NCI-H1436 treated with DMSO at 0.1 percent for 48 hours (cell line): ENCODE data around the gene DSG3.
"Not testable (repeated sequence)": the region's sequence is repeated elsewhere in the genome, so short reads cannot be mapped to it uniquely, and the experiment has no call there.

ENCODE experiments used
- DNase-seq: peaks from one replicate; lab custom pipeline; 2025; lab: John Stamatoyannopoulos, UW

DSG3 gene

DNA sequence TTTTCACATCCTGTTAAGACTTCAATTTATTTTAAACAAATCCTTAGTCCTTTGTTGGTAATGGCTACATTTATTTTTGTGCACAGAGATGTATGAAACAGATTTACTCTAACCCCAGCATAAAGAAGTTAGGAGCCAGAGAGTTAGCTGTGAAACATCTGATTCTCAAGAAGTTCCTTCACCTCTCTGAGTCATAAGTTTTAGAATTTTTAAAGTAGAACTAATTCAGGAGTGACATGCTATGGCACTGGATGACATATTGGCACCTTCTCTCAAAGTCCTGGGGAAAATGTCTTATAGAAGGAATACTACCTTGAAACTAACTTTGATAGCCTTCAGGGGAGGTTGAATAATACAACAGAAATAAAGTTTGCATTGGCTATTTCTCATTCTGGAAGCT lies 44.0 kb downstream of the DSG3 start:
- DNase-seq = no peak

DNA sequence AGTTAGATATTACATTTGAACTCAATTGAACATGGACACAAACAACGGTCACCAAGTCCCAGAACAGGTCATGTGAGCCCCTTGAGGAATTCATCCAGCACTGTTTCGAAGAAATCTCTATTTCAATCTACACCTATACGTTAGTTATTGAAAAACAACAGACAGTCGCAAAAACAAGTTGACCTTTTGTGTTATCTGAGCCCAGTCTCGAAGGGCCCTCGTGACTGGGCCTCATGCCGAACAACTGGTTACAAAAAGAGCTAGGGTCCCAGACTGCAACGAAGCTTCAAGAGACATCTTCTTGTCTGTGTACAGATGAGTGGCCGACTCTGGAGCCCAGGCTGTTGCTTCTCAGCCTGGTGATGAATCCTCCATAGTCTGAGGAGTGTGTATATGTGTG lies 45.1 kb downstream of the DSG3 start:
- DNase-seq = no peak

DNA sequence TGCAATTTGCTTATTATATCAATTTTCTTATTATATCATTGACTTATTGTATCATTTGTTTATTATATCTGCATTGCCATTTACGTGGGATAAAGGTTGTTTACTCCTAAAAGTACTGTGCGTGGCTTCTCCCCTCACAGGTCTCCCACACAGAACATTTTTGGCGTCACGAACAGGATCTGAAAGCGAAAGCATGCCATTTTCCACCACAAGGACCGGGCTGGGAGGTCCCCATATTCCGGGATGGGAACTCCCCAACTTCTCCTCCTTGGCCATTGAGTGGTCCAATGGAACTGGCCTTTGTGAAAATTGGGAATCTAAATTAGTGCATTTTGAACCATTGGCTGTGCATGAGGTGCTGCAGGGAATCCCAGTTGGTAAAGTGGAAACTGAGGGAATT lies 45.6 kb downstream of the DSG3 start:
- DNase-seq = no peak

- no peak for DNase-seq
Measured at GRCh38 chr18:31493941-31494340, 46.4 kb downstream of the DSG3 start.

DNA sequence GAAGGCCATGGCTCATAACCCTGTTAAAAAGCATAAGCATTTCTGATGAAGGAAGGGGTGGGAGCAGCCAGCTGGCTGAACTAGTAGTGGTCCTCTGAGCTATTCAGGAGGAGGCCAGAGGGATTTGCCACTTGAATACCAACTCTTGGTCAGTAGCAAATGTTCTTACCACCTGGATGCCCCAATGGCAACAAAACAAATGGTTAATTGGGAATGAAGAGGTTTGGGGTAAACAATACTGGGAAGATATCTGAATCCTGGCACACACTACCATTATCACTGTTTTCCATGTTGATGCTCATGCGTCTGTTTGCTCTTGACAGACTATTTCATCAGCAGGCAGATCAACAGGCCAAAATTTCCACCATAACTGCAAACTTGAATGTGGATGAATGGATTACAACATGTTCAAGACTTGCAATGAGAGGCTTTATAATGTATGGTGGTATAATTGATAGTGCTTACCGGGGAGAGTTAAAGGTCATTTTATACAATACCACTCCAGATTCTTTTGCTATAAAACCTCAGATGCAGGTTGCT lies 47.2 kb downstream of the DSG3 start:
- not testable (repeated sequence) for DNase-seq

- DNase-seq = no peak
Measured at GRCh38 chr18:31497404-31497835, 49.9 kb downstream of the DSG3 start.

GRCh38 chr18:31497836-31498573 lies 50.5 kb downstream of the DSG3 start, which contains the start of gene DSG2:
Gene DSG2 (plus strand): TSS chr18:31498177. CDS start chr18:31498252, 75 bp downstream.
- no peak for DNase-seq

GRCh38 chr18:31498574-31499524 lies 51.3 kb downstream of the DSG3 start:
- DNase-seq = no peak

- DNase-seq = no peak
Measured at GRCh38 chr18:31500051-31500688, 52.6 kb downstream of the DSG3 start.

DNA sequence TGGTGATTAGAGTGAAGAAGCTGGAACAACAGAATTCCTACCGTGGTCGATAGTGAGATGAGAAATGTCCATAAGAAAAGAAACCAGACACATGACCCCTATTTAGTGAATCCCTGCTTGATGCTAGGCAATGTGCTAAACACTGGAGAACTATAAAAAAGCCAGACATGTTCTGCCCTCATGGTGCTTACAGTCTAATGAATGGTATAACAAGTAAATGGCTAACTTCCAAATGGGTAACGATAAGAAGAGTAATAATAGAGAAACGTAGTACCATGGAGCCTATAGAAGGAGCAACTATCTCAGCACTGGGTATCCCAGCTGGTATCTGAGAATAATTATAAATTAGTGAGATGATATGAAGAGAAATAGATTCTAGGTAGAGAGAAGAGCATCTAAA lies 55.5 kb downstream of the DSG3 start:
- no peak for DNase-seq

GRCh38 chr18:31504455-31505147 lies 57.1 kb downstream of the DSG3 start:
- DNase-seq = no peak

- DNase-seq = no peak
Measured at GRCh38 chr18:31505156-31505555, 57.6 kb downstream of the DSG3 start.

GRCh38 chr18:31506024-31506742 lies 58.6 kb downstream of the DSG3 start:
- DNase-seq = no peak

DNA sequence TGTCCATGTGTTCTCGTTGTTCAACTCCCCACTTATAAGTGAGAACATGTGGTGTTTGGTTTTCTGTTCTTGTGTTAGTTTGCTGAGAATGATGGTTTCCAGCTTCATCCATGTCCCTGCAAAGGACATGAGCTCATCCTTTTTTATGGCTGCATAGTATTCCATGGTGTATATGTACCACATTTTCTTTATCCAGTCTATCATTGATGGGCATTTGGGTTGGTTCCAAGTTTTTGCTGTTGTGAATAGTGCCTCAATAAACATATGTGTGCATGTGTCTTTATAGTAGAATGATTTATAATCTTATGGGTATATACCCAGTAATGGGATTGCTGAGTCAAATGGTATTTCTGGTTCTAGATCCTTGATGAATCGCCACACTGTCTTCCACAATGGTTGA lies 59.6 kb downstream of the DSG3 start:
- not testable (repeated sequence) for DNase-seq

- DNase-seq = no peak
Measured at GRCh38 chr18:31508781-31509180, 61.2 kb downstream of the DSG3 start.

DNA sequence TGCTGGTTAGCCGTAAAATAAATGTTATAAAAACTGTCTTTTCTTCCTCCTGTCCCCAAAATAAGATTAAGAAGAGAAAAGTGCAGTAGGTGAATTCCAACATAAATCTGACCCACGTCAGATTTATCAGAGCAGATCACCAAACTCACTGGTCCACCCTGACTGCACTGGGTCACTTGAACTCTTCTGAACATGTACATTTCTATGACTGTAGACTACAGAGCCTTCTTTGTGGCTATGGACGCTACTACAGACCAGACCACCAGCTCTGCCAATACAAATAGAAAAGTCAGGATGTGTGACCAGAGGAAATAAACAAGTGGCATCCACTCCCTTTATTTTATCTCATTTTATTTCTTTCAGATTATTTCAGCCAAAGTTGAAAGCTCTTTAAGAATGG lies 62.0 kb downstream of the DSG3 start:
- no peak for DNase-seq

DNA sequence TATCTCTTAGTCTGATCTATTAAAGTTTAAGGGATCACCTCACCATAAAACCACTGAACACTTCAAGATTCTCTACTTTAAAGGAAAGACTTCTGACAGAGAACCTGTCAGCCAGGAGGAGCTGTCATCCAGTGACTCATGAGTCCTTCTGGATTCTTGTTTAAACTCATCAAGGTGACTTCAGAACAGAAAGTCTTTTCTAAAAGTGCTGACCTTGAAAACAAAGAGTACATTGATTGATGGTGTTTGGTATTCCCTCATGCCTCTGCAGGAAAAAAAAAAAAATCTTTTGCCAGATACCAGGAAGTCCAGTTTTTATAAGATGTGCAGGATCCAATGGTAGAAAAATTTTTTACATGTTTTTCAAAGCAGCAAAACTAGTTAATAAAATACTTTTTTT lies 62.8 kb downstream of the DSG3 start:
- no peak for DNase-seq

DNA sequence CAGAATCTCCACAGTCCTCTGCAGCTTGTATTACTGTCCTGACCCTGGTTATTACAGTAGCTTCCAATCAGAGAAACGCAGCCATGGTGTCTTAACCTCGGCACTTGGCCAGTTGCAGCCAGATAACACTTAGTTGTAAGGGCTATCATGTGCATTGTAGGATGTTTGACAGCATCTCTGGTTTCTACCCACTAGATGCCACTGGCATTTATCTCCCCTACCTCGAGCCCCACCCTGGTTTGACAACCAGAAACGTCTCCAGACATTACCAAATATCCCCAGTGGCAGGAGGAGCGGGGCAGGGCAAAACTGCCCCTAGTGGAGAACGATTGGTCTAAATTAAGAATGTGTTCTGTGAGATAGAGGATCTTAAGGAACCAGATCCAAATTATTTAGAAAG lies 63.6 kb downstream of the DSG3 start:
- no peak for DNase-seq

DNA sequence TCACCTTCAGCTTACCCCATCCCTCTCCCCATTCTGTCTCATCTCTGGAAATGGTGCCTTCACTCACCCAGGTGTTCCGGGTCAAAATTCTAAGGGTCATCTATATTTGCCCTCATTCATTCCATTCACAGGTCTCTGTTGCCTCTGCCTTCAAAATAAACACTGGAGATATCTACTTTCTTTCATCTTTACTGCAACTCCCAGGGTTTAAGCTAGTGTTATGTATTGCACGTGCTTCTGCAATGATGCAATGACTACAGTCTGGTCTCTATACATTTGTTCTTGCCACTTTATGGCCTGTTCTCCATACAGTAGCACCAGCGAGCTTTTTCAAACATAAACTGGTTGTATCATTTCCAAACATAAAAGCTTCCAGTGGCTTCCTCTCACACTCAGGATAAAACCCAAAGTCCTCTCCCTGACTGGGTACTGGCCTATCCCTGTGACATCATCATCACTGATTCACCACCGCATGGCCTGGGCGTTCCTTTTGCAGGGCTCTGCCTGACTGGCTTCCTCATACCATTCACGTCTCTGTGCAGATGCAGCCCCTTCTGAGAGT lies 64.7 kb downstream of the DSG3 start:
- DNase-seq = no peak

GRCh38 chr18:31513189-31513935 lies 65.8 kb downstream of the DSG3 start:
- DNase-seq = no peak
